Testis (tissue), 3 donors: ENCODE results near the gene TRRAP. TPM values are rescaled to one million over a fixed set of nuclear protein-coding genes. Genes with fewer than 3 reads are reported as not detected.

Experiments
- DNase-seq: peaks from one replicate; pipeline ENCODE4 v3.0.0-alpha.2; 2019
- H3K27ac ChIP-seq, 2 donors: fragments of 200-600 bp; sonication (generic); one replicate each; pipeline ENCODE4 v1.5.1; 2019
- H3K27me3 ChIP-seq: fragments of 200-600 bp; sonication (generic); one replicate; pipeline ENCODE4 v1.5.1; 2019
- H3K36me3 ChIP-seq: fragments of 200-600 bp; sonication (generic); one replicate; pipeline ENCODE4 v1.5.1; 2017; ENCODE audit warnings: low read depth; ENCODE audit errors: missing control alignments
- H3K4me1 ChIP-seq: fragments of 200-600 bp; sonication (generic); one replicate; pipeline ENCODE4 v1.5.1; 2019
- H3K4me3 ChIP-seq, 2 donors: fragments of 200-600 bp; sonication (generic); one replicate each; pipeline ENCODE4 v1.5.1; 2017 to 2019
- H3K9me3 ChIP-seq: fragments of 200-600 bp; sonication (generic); one replicate; pipeline ENCODE4 v1.5.1; 2017
- POLR2A ChIP-seq: fragments of 450-650 bp; IDR thresholded peaks from one replicate; pipeline ENCODE4 v1.6.1; 2017; ENCODE audit warnings: antibody characterized with exemption, mild to moderate bottlenecking, moderate library complexity
- WGBS, 2 donors: methylation state at CpG; one replicate each; pipeline ENCODE4 v1.1.5; 2018; 5-methylcytosine and 5-hydroxymethylcytosine counted together
- intact Hi-C: fragments of 100-400 bp; cut with DNase I; formaldehyde crosslinking; loops from one replicate; pipeline ENCODE4 v1.15.1; 2023; ENCODE audit warnings: low total_unique reads
- polyA plus RNA-seq: library from polyadenylated mRNA; stranded (reverse); fragments of 350-450 nt; fragmentation: Illumina TruSeq; extraction: RNeasy Lipid Tissue Mini Kit (QIAGEN cat#74804); gene quantifications from one replicate; pipeline ENCODE4 v1.2.3, GENCODE V29; 2014; ENCODE audit warnings: low read depth, low replicate concordance; ENCODE audit not compliant: insufficient read depth
- total RNA-seq, 2 donors: library from RNA; depleted of rRNA; stranded (reverse); fragments of >200 nt; gene quantifications; one replicate each; pipeline ENCODE4 v1.2.3, GENCODE V29; 2016
- TF ChIP-seq, protein P1 (sequence below), 3 experiments: fragments of 450-650 bp in 2 of 3; fragments of 200-600 bp in 1 of 3; sonication (generic) in 1 of 3; IDR thresholded peaks; one replicate each; pipeline ENCODE4 v1.5.1; 2016 to 2019; ENCODE audit warnings: antibody characterized with exemption in 3 of 3, mild to moderate bottlenecking in 2 of 3, moderate library complexity in 1 of 3

Gene TRRAP
- total and polyA plus RNA-seq, 3 donors from 2014 or later = 45.6 to 120 (median 119) TPM

DNA sequence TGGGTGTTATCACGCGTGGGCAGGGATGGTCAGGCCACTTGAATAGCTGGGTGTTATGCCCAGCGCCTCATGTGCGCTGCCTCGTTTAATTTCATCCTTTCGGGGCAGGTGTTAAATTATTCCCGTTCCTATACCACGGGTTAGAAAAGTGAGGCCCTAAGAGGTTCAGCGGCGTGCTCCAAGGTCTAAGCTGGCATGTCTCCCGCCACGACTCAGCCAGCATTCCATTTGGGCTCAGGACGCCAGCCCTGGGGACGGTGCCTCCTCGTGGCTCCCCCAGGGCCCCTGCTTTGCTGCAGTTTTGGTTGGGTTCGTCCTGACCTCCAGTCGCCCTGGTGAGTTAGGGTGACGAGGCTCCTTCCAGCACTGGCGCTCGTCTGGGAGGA, 124.5 kb downstream of the TRRAP start:
- peak; percentile 6 for DNase-seq
- intact Hi-C loops = no loop called here
- TF ChIP-seq, protein P1, sequence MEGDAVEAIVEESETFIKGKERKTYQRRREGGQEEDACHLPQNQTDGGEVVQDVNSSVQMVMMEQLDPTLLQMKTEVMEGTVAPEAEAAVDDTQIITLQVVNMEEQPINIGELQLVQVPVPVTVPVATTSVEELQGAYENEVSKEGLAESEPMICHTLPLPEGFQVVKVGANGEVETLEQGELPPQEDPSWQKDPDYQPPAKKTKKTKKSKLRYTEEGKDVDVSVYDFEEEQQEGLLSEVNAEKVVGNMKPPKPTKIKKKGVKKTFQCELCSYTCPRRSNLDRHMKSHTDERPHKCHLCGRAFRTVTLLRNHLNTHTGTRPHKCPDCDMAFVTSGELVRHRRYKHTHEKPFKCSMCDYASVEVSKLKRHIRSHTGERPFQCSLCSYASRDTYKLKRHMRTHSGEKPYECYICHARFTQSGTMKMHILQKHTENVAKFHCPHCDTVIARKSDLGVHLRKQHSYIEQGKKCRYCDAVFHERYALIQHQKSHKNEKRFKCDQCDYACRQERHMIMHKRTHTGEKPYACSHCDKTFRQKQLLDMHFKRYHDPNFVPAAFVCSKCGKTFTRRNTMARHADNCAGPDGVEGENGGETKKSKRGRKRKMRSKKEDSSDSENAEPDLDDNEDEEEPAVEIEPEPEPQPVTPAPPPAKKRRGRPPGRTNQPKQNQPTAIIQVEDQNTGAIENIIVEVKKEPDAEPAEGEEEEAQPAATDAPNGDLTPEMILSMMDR (IDR thresholded peaks at IDR 0.05) = no peak
- TF ChIP-seq POLR2A = no peak
- no peaks in the 10 kb centered on the region for H3K36me3 ChIP-seq
- 90 to 92% methylated on average over 18 to 20 of the region's 20 CpGs for WGBS, 2 donors
- no peak overlapping the region for H3K27ac ChIP-seq
- H3K9me3 ChIP-seq = no peaks in the 10 kb centered on the region
- no peaks in the 10 kb centered on the region for H3K4me1 ChIP-seq
- H3K27me3 ChIP-seq = no peaks in the 10 kb centered on the region
- H3K4me3 ChIP-seq = no peak overlapping the region

DNA sequence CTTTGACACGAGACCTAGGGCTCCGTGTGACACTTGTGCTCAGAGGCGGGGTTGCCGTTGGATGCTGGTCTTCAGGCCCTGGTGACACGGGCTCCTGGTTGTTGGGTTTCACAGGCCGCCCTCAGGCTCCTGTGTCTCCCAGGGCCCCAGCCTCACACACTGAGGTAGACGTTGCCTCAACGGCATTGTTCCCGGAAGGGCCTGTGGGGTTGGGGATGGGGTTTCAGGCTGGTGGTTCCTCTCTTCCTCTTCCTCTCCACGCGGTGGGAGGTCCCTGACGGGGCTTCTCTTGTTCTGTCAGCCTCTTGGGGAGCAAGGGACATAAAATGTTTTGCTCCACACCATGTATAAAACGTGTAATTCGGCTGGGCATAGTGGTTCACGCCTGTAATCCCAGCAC, 125.1 kb downstream of the TRRAP start:
- Histone ChIP-seq H3K4me3 (no peak overlapping the region), H3K36me3 (no peaks in the 10 kb centered on the region), H3K4me1 (no peaks in the 10 kb centered on the region), H3K9me3 (no peaks in the 10 kb centered on the region), H3K27ac (no peak overlapping the region), H3K27me3 (no peaks in the 10 kb centered on the region)
- TF ChIP-seq, protein P1 (IDR thresholded peaks at IDR 0.05) = no peak
- TF ChIP-seq POLR2A = no peak
- peak; percentile 11 for DNase-seq
- 94 to 96% methylated on average over 9 to 15 of the region's 15 CpGs for WGBS, 2 donors
- intact Hi-C loops = no loop called here

GRCh38 chr7:99004216-99004615, 125.9 kb downstream of the TRRAP start:
- TF ChIP-seq, protein P1 (IDR thresholded peaks at IDR 0.05) = no peak
- TF ChIP-seq POLR2A = no peak
- no peaks in the 10 kb centered on the region for H3K4me1 ChIP-seq
- WGBS, 2 donors = 87 to 96% methylated on average over 8 of the region's 8 CpGs
- H3K4me3 ChIP-seq = no peak overlapping the region
- H3K27ac ChIP-seq = no peak overlapping the region
- no peaks in the 10 kb centered on the region for H3K9me3 ChIP-seq
- H3K27me3 ChIP-seq = no peaks in the 10 kb centered on the region
- H3K36me3 ChIP-seq = no peaks in the 10 kb centered on the region
- intact Hi-C loops = no loop called here
- peak; percentile 6 for DNase-seq

DNA sequence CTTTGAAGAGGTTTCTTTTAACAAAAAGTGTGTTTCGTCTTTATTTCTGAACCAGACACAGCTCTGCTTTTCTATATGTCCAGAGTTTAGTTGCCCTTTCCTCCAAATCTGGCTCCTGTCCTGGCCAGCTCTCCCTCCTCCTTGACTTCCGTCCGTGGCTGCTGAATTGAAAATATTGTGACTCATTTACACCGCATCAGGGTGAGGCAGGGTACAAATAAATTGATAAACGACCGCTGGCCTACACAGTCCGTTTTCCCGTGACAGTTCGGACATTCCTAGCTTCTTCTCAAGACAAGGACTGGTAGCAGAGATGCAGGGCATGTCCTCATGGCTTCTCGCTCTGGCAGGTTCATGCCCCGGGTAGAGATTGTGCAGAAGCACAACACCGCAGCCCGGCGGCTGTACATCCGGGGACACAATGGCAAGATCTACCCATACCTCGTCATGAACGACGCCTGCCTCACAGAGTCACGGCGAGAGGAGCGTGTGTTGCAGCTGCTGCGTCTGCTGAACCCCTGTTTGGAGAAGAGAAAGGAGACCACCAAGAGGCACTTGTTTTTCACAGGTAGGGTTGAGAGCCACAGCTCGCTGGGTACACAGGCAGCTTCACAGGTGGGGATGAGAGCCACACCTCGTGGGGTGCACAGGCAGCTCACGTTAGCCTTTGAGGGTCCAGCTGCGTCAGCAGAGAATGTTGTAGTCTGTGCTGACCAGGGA, 126.6 kb downstream of the TRRAP start:
- no peaks in the 10 kb centered on the region for H3K9me3 ChIP-seq
- TF ChIP-seq, protein P1 (IDR thresholded peaks at IDR 0.05) = no peak
- TF ChIP-seq POLR2A = no peak
- WGBS, 2 donors = 95% methylated on average over 19 to 26 of the region's 26 CpGs
- no peaks in the 10 kb centered on the region for H3K36me3 ChIP-seq
- DNase-seq = peak; percentile 8
- no peaks in the 10 kb centered on the region for H3K4me1 ChIP-seq
- intact Hi-C loops = no loop called here
- H3K27me3 ChIP-seq = no peaks in the 10 kb centered on the region
- no peak overlapping the region for H3K4me3 ChIP-seq
- H3K27ac ChIP-seq = no peak overlapping the region

DNA sequence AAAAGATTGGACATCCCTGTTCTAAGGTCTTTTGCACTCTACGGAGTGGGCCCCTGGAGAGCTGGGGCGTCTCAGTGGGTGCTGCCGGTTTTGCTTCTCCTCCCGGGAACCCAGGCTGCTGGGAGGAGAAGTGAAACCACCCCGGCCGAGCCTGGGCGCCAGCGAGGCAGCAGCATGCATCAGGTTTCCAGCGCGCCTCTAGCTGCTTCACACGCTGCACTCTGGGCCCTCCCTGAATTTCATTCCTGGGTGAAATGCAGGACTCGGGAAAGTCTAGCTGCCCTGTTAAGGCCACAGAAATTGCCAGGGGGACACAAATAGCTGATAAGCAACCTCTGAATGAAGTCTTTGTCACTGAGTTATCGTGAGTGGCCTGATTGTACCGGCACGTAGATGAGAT, 127.4 kb downstream of the TRRAP start:
- intact Hi-C loops = no loop called here
- WGBS, 2 donors = 81 to 93% methylated on average over 15 of the region's 15 CpGs
- Histone ChIP-seq H3K27me3 (no peaks in the 10 kb centered on the region), H3K9me3 (no peaks in the 10 kb centered on the region), H3K36me3 (no peaks in the 10 kb centered on the region), H3K4me1 (no peaks in the 10 kb centered on the region), H3K27ac (no peak overlapping the region), H3K4me3 (no peak overlapping the region)
- TF ChIP-seq POLR2A = no peak
- TF ChIP-seq, protein P1 (IDR thresholded peaks at IDR 0.05) = no peak
- peak; percentile 24 for DNase-seq
